IMR-90 (cell line): ENCODE measurements around the gene CD274. TPM values are rescaled to one million over a fixed set of nuclear protein-coding genes. Genes with fewer than 3 reads are reported as not detected.
A peak's percentile ranks its signal among the peaks of the same experiment; 100 is the strongest.

ENCODE experiments used
- ATAC-seq: fragments of 200-7000 bp; cut with Tn5 transposase; 2 replicates; pipeline ENCODE4 v1.9.1; 2020; ENCODE audit warnings: low read depth, mild to moderate bottlenecking, moderate library complexity
- BruUV-seq: library from RNA; stranded (reverse); fragments of 400-500 nt; replicated peaks from 2 replicates; lab custom pipeline; 2021; lab: Mats Ljungman, UMichigan
- CTCF ChIA-PET: fragments of 300-600 bp; formaldehyde crosslinking; extraction: SDS; loops from one replicate; lab custom pipeline; 2021; ENCODE audit warnings: antibody characterized with exemption; lab: Yijun Ruan, JAX
- POLR2A ChIA-PET: fragments of 300-600 bp; sonication (Branson Sonifier 250); formaldehyde crosslinking; loops from one replicate; lab custom pipeline; 2022; ENCODE audit warnings: antibody characterized with exemption; ENCODE audit not compliant: unreplicated experiment; lab: Charles Lee
- DNase-seq: peaks from one replicate; pipeline ENCODE4 v3.0.0; 2013
- H2AFZ ChIP-seq: replicated peaks from 2 replicates; pipeline ENCODE3; 2013; ENCODE audit warnings: low read length, mild to moderate bottlenecking; ENCODE audit not compliant: poor library complexity
- H2AK5ac ChIP-seq: 2 replicates; pipeline ENCODE4 v1.6.1; 2013; ENCODE audit warnings: low read depth, low read length, inconsistent platforms
- H2AK9ac ChIP-seq: replicated peaks from 2 replicates; pipeline ENCODE3; 2013; ENCODE audit warnings: mild to moderate bottlenecking, low read depth, low read length, moderate library complexity; ENCODE audit not compliant: poor library complexity
- H2BK120ac ChIP-seq: 2 replicates; pipeline ENCODE4 v1.6.1; 2013; ENCODE audit warnings: low read depth, low read length, inconsistent platforms
- H2BK15ac ChIP-seq: 3 replicates; pipeline ENCODE4 v1.6.1; 2013; ENCODE audit warnings: low read depth, low read length, inconsistent platforms
- H2BK20ac ChIP-seq: 2 replicates; pipeline ENCODE4 v1.6.1; 2013; ENCODE audit warnings: low read depth, mild to moderate bottlenecking, inconsistent platforms, low read length, moderate library complexity
- H2BK5ac ChIP-seq: 2 replicates; pipeline ENCODE4 v1.6.1; 2013; ENCODE audit warnings: mild to moderate bottlenecking, low read depth, low read length, inconsistent platforms; ENCODE audit not compliant: poor library complexity, severe bottlenecking
- H3K14ac ChIP-seq: replicated peaks from 2 replicates; pipeline ENCODE4 v1.6.1; 2013; ENCODE audit warnings: low read depth, low read length, inconsistent platforms
- H3K18ac ChIP-seq: 2 replicates; pipeline ENCODE4 v1.6.1; 2013; ENCODE audit warnings: low read depth, low read length, control low read depth
- H3K23ac ChIP-seq: 2 replicates; pipeline ENCODE4 v1.6.1; 2013; ENCODE audit warnings: low read depth, low read length, inconsistent platforms
- H3K27ac ChIP-seq: 2 replicates; pipeline ENCODE4 v1.5.1; 2013; ENCODE audit warnings: mild to moderate bottlenecking, control low read depth, low read length; ENCODE audit not compliant: insufficient read depth
- H3K27me3 ChIP-seq: 2 replicates; pipeline ENCODE4 v1.6.1; 2013; ENCODE audit warnings: low read length; ENCODE audit not compliant: control insufficient read depth, insufficient read depth
- H3K36me3 ChIP-seq: 2 replicates; pipeline ENCODE4 v1.6.1; 2013; ENCODE audit warnings: low read length, mixed read lengths; ENCODE audit not compliant: control insufficient read depth, insufficient read depth
- H3K4ac ChIP-seq: 2 replicates; pipeline ENCODE4 v1.6.1; 2013; ENCODE audit warnings: low read depth, low read length, inconsistent platforms
- H3K4me1 ChIP-seq: 2 replicates; pipeline ENCODE4 v1.6.1; 2013; ENCODE audit warnings: low read length, mixed read lengths; ENCODE audit not compliant: control insufficient read depth, insufficient read depth
- H3K4me2 ChIP-seq: 2 replicates; pipeline ENCODE4 v1.6.1; 2013; ENCODE audit warnings: low read depth, mild to moderate bottlenecking, control low read depth, low read length, moderate library complexity
- H3K4me3 ChIP-seq: 2 replicates; pipeline ENCODE4 v1.5.1; 2013; ENCODE audit warnings: low read depth, mild to moderate bottlenecking, control low read depth, low read length, moderate library complexity; ENCODE audit not compliant: insufficient read depth
- H3K56ac ChIP-seq: 2 replicates; pipeline ENCODE4 v1.6.1; 2013; ENCODE audit warnings: low read length, inconsistent platforms; ENCODE audit not compliant: insufficient read depth; ENCODE audit errors: extremely low read depth
- H3K79me1 ChIP-seq, 2 experiments: 2 replicates each; pipeline ENCODE4 v1.6.1; 2013; ENCODE audit warnings: low read length in 2 of 2, inconsistent platforms in 1 of 2, low read depth in 1 of 2
- H3K9ac ChIP-seq: 2 replicates; pipeline ENCODE4 v1.6.1; 2013; ENCODE audit warnings: low read depth, low read length, control low read depth
- H3K9me1 ChIP-seq: 2 replicates; pipeline ENCODE4 v1.6.1; 2013; ENCODE audit warnings: low read length, inconsistent platforms; ENCODE audit not compliant: insufficient read depth
- H3K9me3 ChIP-seq: 2 replicates; pipeline ENCODE4 v1.6.1; 2013; ENCODE audit warnings: low read length; ENCODE audit not compliant: control insufficient read depth, insufficient read depth
- H4K20me1 ChIP-seq: 2 replicates; pipeline ENCODE4 v1.6.1; 2013; ENCODE audit warnings: low read length, inconsistent platforms; ENCODE audit not compliant: insufficient read depth
- H4K5ac ChIP-seq: 2 replicates; pipeline ENCODE4 v1.6.1; 2013; ENCODE audit warnings: mild to moderate bottlenecking, low read depth, low read length, control low read depth
- H4K8ac ChIP-seq, 2 experiments: 2 replicates each; pipeline ENCODE4 v1.6.1; 2013; ENCODE audit warnings: low read depth in 2 of 2, low read length in 2 of 2, control low read depth in 1 of 2, inconsistent platforms in 1 of 2
- H4K91ac ChIP-seq: 2 replicates; pipeline ENCODE4 v1.6.1; 2013; ENCODE audit warnings: low read depth, low read length, inconsistent platforms; ENCODE audit not compliant: insufficient read depth
- BHLHE40 ChIP-seq: fragments of 150-350 bp; IDR thresholded peaks from 2 replicates; pipeline ENCODE4 v1.6.1; 2016; ENCODE audit warnings: mild to moderate bottlenecking, low read depth, low read length
- CHD1 ChIP-seq: IDR thresholded peaks from 2 replicates; pipeline ENCODE4 v1.6.1; 2012; ENCODE audit warnings: low read depth, low read length, improper control_type of control experiment
- CTCF ChIP-seq: conservative IDR thresholded peaks from 2 replicates; pipeline ENCODE4 v1.5.1; 2012; ENCODE audit warnings: mild to moderate bottlenecking, low read depth, low read length, improper control_type of control experiment
- ELK1 ChIP-seq: fragments of 150-350 bp; IDR thresholded peaks from 2 replicates; pipeline ENCODE4 v1.6.1; 2016; ENCODE audit warnings: low read depth, mild to moderate bottlenecking, low read length, moderate library complexity, borderline replicate concordance
- FOS ChIP-seq: fragments of 150-350 bp; IDR thresholded peaks from 2 replicates; pipeline ENCODE4 v1.6.1; 2016; ENCODE audit warnings: low read depth, low read length
- MAFK ChIP-seq: IDR thresholded peaks from 2 replicates; pipeline ENCODE4 v1.6.1; 2012; ENCODE audit warnings: low read depth, low read length, improper control_type of control experiment
- MAZ ChIP-seq: IDR thresholded peaks from 2 replicates; pipeline ENCODE4 v1.6.1; 2012; ENCODE audit warnings: low read depth, mild to moderate bottlenecking, low read length, improper control_type of control experiment, moderate library complexity, borderline replicate concordance
- MXI1 ChIP-seq: IDR thresholded peaks from 2 replicates; pipeline ENCODE4 v1.6.1; 2012; ENCODE audit warnings: low read depth, mild to moderate bottlenecking, low read length, moderate library complexity, borderline replicate concordance
- NFE2L2 ChIP-seq: fragments of 150-350 bp; IDR thresholded peaks from 2 replicates; pipeline ENCODE4 v1.6.1; 2016; ENCODE audit warnings: low read depth, mild to moderate bottlenecking, low read length
- POLR2A ChIP-seq: IDR thresholded peaks from 2 replicates; pipeline ENCODE4 v1.6.1; 2012; ENCODE audit warnings: mild to moderate bottlenecking, low read depth, low read length
- RAD21 ChIP-seq: IDR thresholded peaks from 2 replicates; pipeline ENCODE4 v1.6.1; 2012; ENCODE audit warnings: low read length, improper control_type of control experiment
- RCOR1 ChIP-seq: IDR thresholded peaks from 2 replicates; pipeline ENCODE4 v1.6.1; 2012; ENCODE audit warnings: mild to moderate bottlenecking, low read length, improper control_type of control experiment; ENCODE audit not compliant: insufficient replicate concordance
- USF2 ChIP-seq: fragments of 150-350 bp; IDR thresholded peaks from 2 replicates; pipeline ENCODE4 v1.6.1; 2017; ENCODE audit warnings: mild to moderate bottlenecking, antibody characterized with exemption, low read length, low read depth
- WGBS, 2 experiments: methylation state at CpG; one replicate each; pipeline versions ENCODE4 v1.1.5 to v1.1.7; 2013; ENCODE audit warnings: missing lambda C conversion rate in 2 of 2; ENCODE audit not compliant: insufficient read length in 1 of 2; ENCODE audit errors: extremely low coverage in 2 of 2; 5-methylcytosine and 5-hydroxymethylcytosine counted together
- dilution Hi-C: fragments of 300-500 bp; cut with HindIII; formaldehyde crosslinking; loops from one replicate; pipeline ENCODE4 v1.14.3; 2018; ENCODE audit warnings: low sequenced_read_pairs; ENCODE audit not compliant: unreplicated experiment
- in situ Hi-C: fragments of 300-500 bp; cut with MboI; formaldehyde crosslinking; loops from 3 replicates; pipeline ENCODE4 v1.14.3; 2019; ENCODE audit warnings: low sequenced_read_pairs, inconsistent platforms, mixed read lengths
- intact Hi-C: fragments of 100-400 bp; cut with micrococcal nuclease; formaldehyde crosslinking; loops from 2 replicates; pipeline ENCODE4 v1.10.0; 2022
- polyA plus RNA-seq, 3 experiments: library from polyadenylated mRNA; depleted of rRNA; stranded (reverse); fragments of >200 nt; gene quantifications; 2 replicates each; pipeline ENCODE4 v1.2.3, GENCODE V29; 2012; ENCODE audit warnings: low replicate concordance in 1 of 3
- total RNA-seq: library from RNA; depleted of rRNA; stranded (reverse); fragments of >200 nt; gene quantifications from 2 replicates; pipeline ENCODE4 v1.2.3, GENCODE V29; 2012

The CD274 gene
- total and polyA plus RNA-seq, 2 of the 4 experiments (the other 2 are of a cell fraction), result 17.4 to 19.4 TPM

GRCh38 chr9:5448461-5449435 is 1.6 kb upstream of the CD274 start:
- Histone ChIP-seq H2BK120ac (0 out of 2 replicates have a peak overlapping the region, but pooled peaks have one; percentile 23), H2BK5ac (no peak overlapping the region), H3K36me3 (no peaks in the 10 kb centered on the region), H4K8ac (peak overlapping the region; percentile 19 to 33; a peak in 2 of 4 replicates), H4K91ac (no peak overlapping the region), H3K4me2 (no peak overlapping the region), H4K20me1 (no peaks in the 10 kb centered on the region), H3K27me3 (no peaks in the 10 kb centered on the region), H3K14ac (no peak overlapping the region), H3K27ac (no peak overlapping the region), H3K23ac (no peak overlapping the region), H2AK9ac (no peak overlapping the region), H2AK5ac (peak overlapping the region; percentile 70; the same call in 1 of the 2 replicates), H2AFZ (no peak overlapping the region), H2BK20ac (peak overlapping the region; percentile 36; the same call in 1 of the 2 replicates), H3K79me1 (peaks cover 0 to 21% of the 10 kb centered on the region in 2 experiments; a peak in 2 of 4 replicates), H3K9me3 (no peaks in the 10 kb centered on the region), H3K4ac (no peak overlapping the region), H3K56ac (no peak overlapping the region), H4K5ac (no peak overlapping the region; the same call in 1 of the 2 replicates), H3K9ac (no peak overlapping the region), H3K4me3 (no peak overlapping the region), H3K18ac (no peak overlapping the region), H3K4me1 (peaks cover 5% of the 10 kb centered on the region), H3K9me1 (peaks cover 2% of the 10 kb centered on the region; the same call in 1 of the 2 replicates), H2BK15ac (0 out of 3 replicates have a peak overlapping the region, but pooled peaks have one; percentile 39)
- POLR2A ChIA-PET, result no interaction called here
- WGBS, 2 experiments, result 100% methylated on average over 1 of the region's 5 CpGs; no CpG with 5 or more reads in 1 of the 2 experiments
- intact Hi-C loops (no loop called here), dilution Hi-C loops (no loop called here), in situ Hi-C loops (loop anchor here (25.0 kb wide), 1 partner anchor 686 kb away; no protein-coding TSS in a partner anchor)
- ATAC-seq, result no peak
- CTCF ChIA-PET, result interaction anchor here (2.1 kb wide), 1 partner anchor 152 kb away, joined by 9 read pairs; no protein-coding TSS in a partner anchor
- DNase-seq, result no peak
- no TSS peak for BruUV-seq
- no peak for TF ChIP-seq CTCF
- TF ChIP-seq USF2, result no peak
- TF ChIP-seq MAZ, result no peak
- TF ChIP-seq BHLHE40, result no peak
- no peak for TF ChIP-seq MAFK
- no peak for TF ChIP-seq POLR2A
- no peak for TF ChIP-seq CHD1
- TF ChIP-seq RAD21, result no peak
- no peak for TF ChIP-seq RCOR1
- TF ChIP-seq NFE2L2, result no peak
- TF ChIP-seq FOS, result no peak
- TF ChIP-seq ELK1, result no peak
- no peak for TF ChIP-seq MXI1
